GM19025 (cell line): Measurements from ENCODE around the gene ZNF205.
"Not testable (repeated sequence)": the region's sequence is repeated elsewhere in the genome, so short reads cannot be mapped to it uniquely, and the experiment has no call there.

ENCODE experiments used
- ATAC-seq: cut with Tn5 transposase; IDR thresholded peaks from one replicate; pipeline ENCODE4 v1.9.1; 2021; ENCODE audit warnings: mild to moderate bottlenecking, low read depth, moderate library complexity; ENCODE audit not compliant: unreplicated experiment

Gene ZNF205

GRCh38 chr16:3129137-3130131 lies 17.0 kb downstream of the ZNF205 start:
- ATAC-seq: peak; percentile 43

GRCh38 chr16:3131755-3132377 lies 19.5 kb downstream of the ZNF205 start:
- ATAC-seq: no peak

- ATAC-seq: no peak
Observed at GRCh38 chr16:3133844-3134243, 21.5 kb downstream of the ZNF205 start.

- peak; percentile 82 for ATAC-seq
Observed at GRCh38 chr16:3134338-3135125, 22.1 kb downstream of the ZNF205 start, which contains the start of gene ZNF213. Gene ZNF213 (plus strand): TSS chr16:3135029. CDS start chr16:3137281, 2,252 bp downstream.

- no peak for ATAC-seq
Observed at GRCh38 chr16:3135126-3135715, 22.8 kb downstream of the ZNF205 start.

GRCh38 chr16:3137267-3137666 lies 24.9 kb downstream of the ZNF205 start:
- no peak for ATAC-seq

GRCh38 chr16:3138342-3138741 lies 26.0 kb downstream of the ZNF205 start:
- ATAC-seq: no peak

GRCh38 chr16:3138823-3139426 lies 26.5 kb downstream of the ZNF205 start:
- no peak for ATAC-seq

- not testable (repeated sequence) for ATAC-seq
Observed at GRCh38 chr16:3139561-3139960, 27.2 kb downstream of the ZNF205 start.

- ATAC-seq: no peak
Observed at GRCh38 chr16:3140603-3141427, 28.4 kb downstream of the ZNF205 start.

GRCh38 chr16:3141781-3142311 lies 29.5 kb downstream of the ZNF205 start:
- no peak for ATAC-seq

GRCh38 chr16:3142327-3142726 lies 29.9 kb downstream of the ZNF205 start:
- no peak for ATAC-seq

- no peak for ATAC-seq
Observed at GRCh38 chr16:3142770-3143169, 30.4 kb downstream of the ZNF205 start.

- no peak for ATAC-seq
Observed at GRCh38 chr16:3143189-3143588, 30.8 kb downstream of the ZNF205 start.

GRCh38 chr16:3143598-3144320 lies 31.4 kb downstream of the ZNF205 start:
- no peak for ATAC-seq

GRCh38 chr16:3144321-3144983 lies 32.1 kb downstream of the ZNF205 start:
- no peak for ATAC-seq

- ATAC-seq: no peak
Observed at GRCh38 chr16:3145151-3145550, 32.8 kb downstream of the ZNF205 start.

- no peak for ATAC-seq
Observed at GRCh38 chr16:3145660-3146059, 33.3 kb downstream of the ZNF205 start.
